Esophagus muscularis mucosa (tissue), 3 donors: ENCODE measurements around the gene TRPV4.

Experiments used
- CTCF ChIP-seq, 3 experiments: fragments of 200-600 bp in 2 of 3; fragments of 450-650 bp in 1 of 3; sonication (generic) in 2 of 3; IDR thresholded peaks; one replicate each; pipeline ENCODE4 v1.5.1; 2017 to 2019; ENCODE audit warnings: antibody characterized with exemption in 3 of 3, mild to moderate bottlenecking in 2 of 3, moderate library complexity in 1 of 3
- POLR2A ChIP-seq: fragments of 450-650 bp; IDR thresholded peaks from one replicate; pipeline ENCODE4 v1.6.1; 2017; ENCODE audit warnings: antibody characterized with exemption, moderate library complexity, mild to moderate bottlenecking, low read depth
- POLR2AphosphoS5 ChIP-seq, 2 donors: sonication (generic); formaldehyde crosslinking; IDR thresholded peaks; one replicate each; pipeline ENCODE4 v1.6.1; 2017; ENCODE audit warnings: antibody characterized with exemption in 2 of 2

- TF ChIP-seq POLR2A: no peak
- no peak for TF ChIP-seq POLR2AphosphoS5 (IDR thresholded peaks at IDR 0.05)
- TF ChIP-seq CTCF (IDR thresholded peaks at IDR 0.05): no peak
Measured at GRCh38 chr12:109824731-109825130, 8.5 kb downstream of the TRPV4 start.
